ENCODE measurements around the gene DNM2.
A peak's percentile ranks its signal among the peaks of the same experiment; 100 is the strongest.
"Not testable (repeated sequence)": the region's sequence is repeated elsewhere in the genome, so short reads cannot be mapped to it uniquely, and the experiment has no call there.

DNM2 gene

GRCh38 chr19:10717356-10718204 lies at the start of gene DNM2:
Gene DNM2 (plus strand): TSS chr19:10718079. CDS start chr19:10718243, 164 bp downstream.
- peak; percentile 97 for DNase-seq (ENCODE audit: low read depth in 2 of 2)

- no peak for DNase-seq (ENCODE audit: low read depth in 2 of 2)
Measured at GRCh38 chr19:10669246-10669645, 48.6 kb upstream of the DNM2 start.

DNA sequence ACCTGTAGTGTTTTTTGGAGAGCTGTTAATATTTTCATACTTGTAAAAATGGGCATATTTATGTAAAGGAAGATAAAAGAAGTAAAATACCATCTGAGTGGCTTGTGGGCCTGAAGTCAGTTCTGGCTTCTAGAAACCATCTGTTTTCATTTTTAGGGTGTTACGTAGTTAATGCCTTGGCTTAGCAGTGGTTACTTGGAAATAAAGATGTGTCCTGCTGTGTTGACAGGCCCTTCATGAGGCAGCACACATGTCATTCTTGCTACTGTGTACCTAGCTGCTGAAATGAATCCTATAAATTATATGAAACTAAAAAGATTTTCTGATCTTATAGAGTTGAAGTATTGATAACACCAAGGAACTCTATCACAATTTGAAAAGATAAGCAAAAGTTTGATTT lies 47.7 kb upstream of the DNM2 start:
- no peak for DNase-seq (ENCODE audit: low read depth in 2 of 2)

DNA sequence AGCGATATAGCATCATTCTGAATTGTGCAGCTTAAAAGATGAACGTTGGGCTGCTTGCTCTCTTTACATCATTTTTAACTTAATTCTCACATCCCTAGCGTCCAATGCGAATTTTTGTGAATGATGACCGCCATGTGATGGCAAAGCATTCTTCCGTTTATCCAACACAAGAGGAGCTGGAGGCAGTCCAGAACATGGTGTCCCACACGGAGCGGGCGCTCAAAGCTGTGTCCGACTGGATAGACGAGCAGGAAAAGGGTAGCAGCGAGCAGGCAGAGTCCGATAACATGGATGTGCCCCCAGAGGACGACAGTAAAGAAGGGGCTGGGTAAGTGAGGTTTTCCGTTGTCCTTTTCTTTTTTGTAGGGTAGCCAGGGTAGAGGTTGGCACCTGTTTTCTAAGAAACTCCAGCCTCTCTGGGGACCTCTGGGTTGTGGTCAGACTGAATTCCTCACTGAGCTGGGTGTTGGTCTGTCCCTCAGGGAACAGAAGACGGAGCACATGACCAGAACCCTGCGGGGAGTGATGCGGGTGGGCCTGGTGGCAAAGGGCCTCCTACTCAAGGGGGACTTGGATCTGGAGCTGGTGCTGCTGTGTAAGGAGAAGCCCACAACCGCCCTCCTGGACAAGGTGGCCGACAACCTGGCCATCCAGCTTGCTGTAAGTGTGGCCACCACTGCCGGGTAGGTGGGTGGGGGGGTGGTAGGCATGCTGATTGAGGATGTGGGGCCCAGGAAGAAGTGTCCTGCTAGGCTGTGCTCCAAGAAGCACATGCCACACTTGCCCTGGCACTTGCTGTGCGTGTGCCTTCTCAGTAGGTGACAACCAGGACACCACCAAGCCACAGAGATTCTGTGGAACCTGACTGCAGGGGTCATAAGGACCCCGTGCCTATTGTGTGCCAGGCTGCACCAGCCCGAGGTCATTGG lies 46.7 kb upstream of the DNM2 start:
- no peak for DNase-seq (ENCODE audit: low read depth in 2 of 2)

GRCh38 chr19:10671922-10672321 lies 46.0 kb upstream of the DNM2 start:
- not testable (repeated sequence) for DNase-seq (ENCODE audit: low read depth in 2 of 2)

GRCh38 chr19:10675214-10675613 lies 42.7 kb upstream of the DNM2 start:
- not testable (repeated sequence) for DNase-seq (ENCODE audit: low read depth in 2 of 2)

GRCh38 chr19:10677751-10678150 lies 40.1 kb upstream of the DNM2 start:
- no peak for DNase-seq (ENCODE audit: low read depth in 2 of 2)

DNA sequence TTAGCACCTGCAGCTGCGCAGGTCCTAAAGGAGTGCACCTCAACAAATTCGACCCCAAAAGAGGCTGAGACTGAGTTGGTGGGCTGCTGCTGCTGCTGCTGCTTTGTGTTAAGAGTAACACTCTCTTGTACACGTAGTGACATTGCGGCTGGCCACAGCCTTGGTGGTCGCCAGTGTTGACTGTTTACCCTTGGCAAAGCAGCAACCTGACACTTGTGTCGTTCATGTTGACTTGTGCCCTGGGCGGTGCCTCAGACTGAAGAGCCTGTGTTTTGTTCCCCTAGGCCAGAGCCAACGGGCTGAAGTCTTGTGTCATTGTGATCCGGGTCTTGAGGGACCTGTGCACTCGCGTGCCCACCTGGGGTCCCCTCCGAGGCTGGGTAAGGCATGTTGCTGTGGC lies 39.1 kb upstream of the DNM2 start:
- DNase-seq (ENCODE audit: low read depth in 2 of 2), result no peak

GRCh38 chr19:10679743-10680142 lies 38.1 kb upstream of the DNM2 start:
- no peak for DNase-seq (ENCODE audit: low read depth in 2 of 2)

DNA sequence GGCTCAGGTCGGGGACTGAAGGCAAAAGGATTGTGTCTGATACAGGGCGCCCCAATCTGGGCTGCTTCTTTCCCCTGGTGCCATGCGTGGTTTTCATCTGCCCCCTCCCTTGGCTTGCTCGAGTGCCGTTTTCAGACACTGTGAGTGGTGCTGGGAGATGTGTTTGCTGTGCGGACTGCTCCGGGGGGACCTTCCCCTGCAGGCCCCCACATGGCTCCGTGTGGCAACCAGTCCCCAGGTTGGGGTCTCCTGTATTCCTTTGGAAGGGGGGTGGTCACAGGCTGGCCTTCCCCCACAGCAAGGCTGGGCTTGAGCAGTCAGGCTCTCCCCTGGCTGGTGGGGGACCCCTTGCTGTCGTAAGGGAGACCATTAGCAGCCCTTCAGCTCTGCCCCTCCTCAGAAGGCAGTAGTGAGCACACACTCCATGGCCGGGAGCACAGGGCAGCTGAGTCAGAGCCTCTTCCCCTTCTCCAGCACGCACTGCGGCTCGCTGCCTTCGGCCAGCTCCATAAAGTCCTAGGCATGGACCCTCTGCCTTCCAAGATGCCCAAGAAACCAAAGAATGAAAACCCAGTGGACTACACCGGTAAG lies 37.2 kb upstream of the DNM2 start:
- DNase-seq (ENCODE audit: low read depth in 2 of 2), result no peak

DNA sequence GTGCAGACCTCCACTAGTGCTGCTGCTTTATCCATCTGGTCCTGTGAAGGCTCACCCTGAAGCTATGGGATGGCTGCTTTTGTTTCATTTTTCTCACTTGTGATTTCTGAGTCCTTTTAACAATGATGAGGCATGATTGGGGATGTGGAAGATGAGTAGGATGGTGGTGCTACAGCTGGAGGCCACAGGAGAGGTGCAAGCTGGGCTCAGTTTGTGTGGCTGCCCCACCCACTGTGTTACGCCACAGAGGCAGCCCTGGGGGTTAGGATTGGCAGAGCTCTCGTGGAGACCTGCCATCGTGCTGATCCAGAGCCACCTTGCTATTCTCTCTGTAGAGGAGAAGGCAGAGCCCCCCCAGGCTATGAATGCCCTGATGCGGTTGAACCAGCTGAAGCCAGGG lies 36.2 kb upstream of the DNM2 start:
- no peak for DNase-seq (ENCODE audit: low read depth in 2 of 2)

DNA sequence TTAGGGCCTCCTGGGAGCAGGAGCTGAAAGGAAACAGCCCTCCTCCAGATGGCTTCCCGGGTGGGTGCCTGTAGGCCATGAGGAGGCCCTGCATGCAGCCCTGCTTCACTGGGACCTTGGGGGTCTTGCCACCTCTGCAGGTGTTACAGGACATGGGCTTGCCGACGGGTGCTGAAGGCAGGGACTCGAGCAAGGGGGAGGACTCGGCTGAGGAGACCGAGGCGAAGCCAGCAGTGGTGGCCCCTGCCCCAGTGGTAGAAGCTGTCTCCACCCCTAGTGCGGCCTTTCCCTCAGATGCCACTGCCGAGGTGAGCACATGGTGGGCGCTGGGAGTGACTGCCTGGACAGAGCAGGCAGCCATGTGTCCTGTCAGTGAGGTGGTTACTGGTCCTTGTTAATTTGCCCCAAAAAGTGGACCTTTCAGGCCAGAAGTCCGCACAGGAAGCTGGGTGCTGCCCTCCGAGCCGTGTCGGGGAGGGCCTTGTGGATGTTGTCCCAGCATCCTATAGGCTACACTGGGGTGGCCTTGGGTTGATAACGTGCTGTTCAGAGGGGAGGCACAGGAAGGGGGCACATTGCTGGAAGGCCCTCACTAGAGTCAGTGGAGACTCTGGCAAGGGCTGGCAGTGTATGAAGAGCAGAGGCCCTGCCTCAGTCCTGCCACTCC lies 35.3 kb upstream of the DNM2 start:
- no peak for DNase-seq (ENCODE audit: low read depth in 2 of 2)

- DNase-seq (ENCODE audit: low read depth in 2 of 2), result no peak
Measured at GRCh38 chr19:10683064-10683426, 34.8 kb upstream of the DNM2 start.

DNA sequence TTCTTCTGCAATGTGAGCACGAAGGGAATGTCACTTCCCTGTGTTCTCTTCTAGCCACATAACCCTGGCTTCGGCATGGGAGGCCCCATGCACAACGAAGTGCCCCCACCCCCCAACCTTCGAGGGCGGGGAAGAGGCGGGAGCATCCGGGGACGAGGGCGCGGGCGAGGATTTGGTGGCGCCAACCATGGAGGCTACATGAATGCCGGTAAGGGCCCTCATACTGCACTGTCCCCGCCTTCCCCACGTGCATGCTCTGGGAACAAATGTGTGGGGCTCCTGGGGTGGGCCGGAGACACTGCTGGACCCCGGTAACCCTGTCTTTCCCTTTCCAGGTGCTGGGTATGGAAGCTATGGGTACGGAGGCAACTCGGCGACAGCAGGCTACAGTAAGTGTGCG lies 34.3 kb upstream of the DNM2 start:
- no peak for DNase-seq (ENCODE audit: low read depth in 2 of 2)

- DNase-seq (ENCODE audit: low read depth in 2 of 2), result no peak
Measured at GRCh38 chr19:10685210-10685609, 32.7 kb upstream of the DNM2 start.

DNA sequence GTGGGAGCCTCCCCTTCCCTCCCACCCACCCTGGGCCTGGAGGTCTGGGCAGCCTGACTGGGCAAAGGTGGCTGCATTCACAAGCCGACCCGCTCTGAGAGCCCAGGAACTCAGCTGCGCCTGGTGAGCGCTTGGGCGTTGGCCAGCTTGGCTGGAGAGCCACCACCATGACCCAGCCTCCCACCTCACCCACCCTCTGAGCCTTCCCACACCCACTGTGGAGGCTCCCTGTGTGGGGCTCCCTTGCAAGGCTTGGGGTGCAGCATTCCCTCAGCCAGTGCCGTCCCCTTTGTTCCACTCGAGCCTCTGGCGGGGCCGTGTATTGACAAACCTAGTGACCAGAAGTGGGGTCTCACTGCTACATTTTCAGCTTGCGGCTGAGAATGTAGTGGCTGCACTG lies 31.7 kb upstream of the DNM2 start:
- no peak for DNase-seq (ENCODE audit: low read depth in 2 of 2)

DNA sequence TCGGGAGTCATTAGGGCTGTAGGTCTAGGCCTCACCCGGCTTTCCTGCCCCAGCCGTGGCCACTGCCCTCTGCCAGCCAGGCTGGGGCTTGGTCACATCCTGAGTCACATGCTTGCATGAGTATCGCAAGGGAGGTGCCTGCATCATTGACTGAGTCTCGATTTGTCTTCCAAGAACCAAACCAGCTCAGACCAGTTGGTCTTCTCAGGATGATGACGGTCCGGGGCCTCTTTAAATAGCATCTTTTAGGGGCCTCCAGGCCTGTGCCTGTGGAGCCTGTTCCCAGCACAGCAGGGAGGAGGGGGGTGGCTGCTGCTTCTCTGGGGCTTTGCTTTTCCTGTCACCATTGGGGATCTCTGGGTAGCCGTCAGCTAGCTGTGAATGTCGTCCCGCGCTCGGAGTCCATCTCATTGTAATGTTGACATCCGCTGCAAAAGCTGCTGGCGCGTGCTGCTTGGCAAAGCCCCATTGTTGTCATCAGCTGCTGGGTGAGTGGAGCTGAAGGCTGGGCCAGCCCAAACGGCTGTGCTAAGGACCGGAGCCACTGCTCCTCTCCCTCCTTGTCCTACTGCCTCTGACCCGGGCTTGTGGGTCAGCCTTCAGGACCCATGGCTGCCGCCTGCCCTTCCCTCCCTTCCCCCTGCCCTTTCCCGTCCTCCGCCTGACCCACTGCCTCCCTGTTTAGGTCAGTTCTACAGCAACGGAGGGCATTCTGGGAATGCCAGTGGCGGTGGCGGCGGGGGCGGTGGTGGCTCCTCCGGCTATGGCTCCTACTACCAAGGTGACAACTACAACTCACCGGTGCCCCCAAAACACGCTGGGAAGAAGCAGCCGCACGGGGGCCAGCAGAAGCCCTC lies 31.0 kb upstream of the DNM2 start:
- DNase-seq (ENCODE audit: low read depth in 2 of 2), result no peak

DNA sequence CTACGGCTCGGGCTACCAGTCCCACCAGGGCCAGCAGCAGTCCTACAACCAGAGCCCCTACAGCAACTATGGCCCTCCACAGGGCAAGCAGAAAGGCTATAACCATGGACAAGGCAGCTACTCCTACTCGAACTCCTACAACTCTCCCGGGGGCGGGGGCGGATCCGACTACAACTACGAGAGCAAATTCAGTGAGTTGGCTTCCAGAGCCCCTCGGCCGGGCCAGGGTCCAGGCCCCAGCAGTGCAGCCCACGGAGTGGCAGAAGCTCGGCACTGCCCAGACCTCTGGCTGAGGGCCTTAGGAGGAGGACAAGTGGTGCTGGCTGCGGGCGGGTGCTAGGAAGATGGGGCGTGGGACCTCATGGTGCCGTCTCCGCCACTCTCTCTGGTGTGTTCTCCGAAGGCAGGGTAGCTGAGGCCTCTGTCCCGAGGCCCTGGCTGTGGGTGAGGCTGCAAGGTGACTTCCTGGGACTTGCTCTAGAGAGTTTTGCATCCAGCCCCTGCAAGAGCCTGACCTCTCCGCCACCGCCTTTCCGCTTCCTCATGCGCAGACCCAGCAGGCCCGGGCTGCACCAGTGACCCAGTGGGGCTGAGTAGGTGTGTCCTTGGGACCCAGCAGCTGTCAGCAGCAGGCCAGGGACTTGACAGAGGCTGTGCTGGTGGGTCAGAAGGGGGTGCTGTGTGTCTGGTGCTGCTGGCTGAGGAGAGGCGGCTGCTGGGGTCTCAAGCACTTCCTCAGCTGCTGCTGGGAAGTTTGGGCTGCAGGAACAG lies 30.2 kb upstream of the DNM2 start:
- no peak for DNase-seq (ENCODE audit: low read depth in 2 of 2)

- no peak for DNase-seq (ENCODE audit: low read depth in 2 of 2)
Measured at GRCh38 chr19:10688545-10689280, 29.2 kb upstream of the DNM2 start.
